ENCODE measurements around the gene COBLL1. TPM values are rescaled to one million over a fixed set of nuclear protein-coding genes. Genes with fewer than 3 reads are reported as not detected.
"Not testable (repeated sequence)": the region's sequence is repeated elsewhere in the genome, so short reads cannot be mapped to it uniquely, and the experiment has no call there.

The COBLL1 gene
- total RNA-seq, 2 experiments from 2014 or later, result not detected

DNA sequence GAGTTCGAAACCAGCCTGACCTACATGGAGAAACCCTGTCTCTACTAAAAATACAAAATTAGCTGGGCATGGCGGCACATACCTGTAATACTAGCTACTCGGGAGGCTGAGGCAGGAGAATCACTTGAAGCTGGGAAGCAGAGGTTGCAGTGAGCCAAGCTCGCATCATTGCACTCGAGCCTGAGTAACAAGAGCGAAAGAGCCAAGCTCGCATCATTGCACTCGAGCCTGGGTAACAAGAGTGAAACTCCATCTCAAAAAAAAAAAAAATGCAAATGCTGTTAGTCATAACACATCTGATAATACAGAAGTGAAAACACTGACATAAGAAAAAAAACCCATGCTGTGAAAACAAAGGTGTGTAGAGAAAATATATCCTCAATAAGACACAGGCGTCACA is 80.4 kb downstream of the COBLL1 start:
- H3K36me3 Mint-ChIP-seq (ENCODE audit: low read depth); H3K4me1 Mint-ChIP-seq; H3K4me3 Mint-ChIP-seq; H3K27ac Mint-ChIP-seq; POLR2A ChIA-PET; CTCF ChIA-PET; H3K27me3 Mint-ChIP-seq; DNase-seq; H3K9me3 Mint-ChIP-seq: not testable (repeated sequence)

DNA sequence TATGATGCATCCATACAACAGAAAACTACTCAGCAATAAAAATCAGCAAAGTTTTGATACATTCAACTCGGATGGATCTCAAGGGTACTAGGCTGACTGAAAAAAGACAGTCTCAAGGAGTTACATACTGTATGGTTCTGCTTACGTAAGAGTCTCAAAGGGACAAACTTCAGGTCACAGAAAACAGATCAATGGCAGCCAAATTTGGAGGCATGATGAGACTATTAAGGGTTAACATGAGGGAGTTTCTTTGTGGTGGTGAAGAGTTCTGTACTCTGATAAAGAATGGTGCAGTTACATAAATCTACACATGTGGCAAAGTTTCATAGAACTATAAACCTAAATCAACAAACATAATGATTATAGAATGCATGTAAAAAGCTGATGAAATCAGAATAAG is 81.4 kb downstream of the COBLL1 start:
- Mint-ChIP-seq H3K36me3 (ENCODE audit: low read depth) (no peaks in the 10 kb centered on the region), H3K4me1 (no peaks in the 10 kb centered on the region), H3K4me3 (no peak overlapping the region), H3K9me3 (no peaks in the 10 kb centered on the region), H3K27me3 (no peaks in the 10 kb centered on the region), H3K27ac (no peak overlapping the region)
- DNase-seq, result no peak
- POLR2A ChIA-PET, result no interaction called here
- CTCF ChIA-PET, result no interaction called here

DNA sequence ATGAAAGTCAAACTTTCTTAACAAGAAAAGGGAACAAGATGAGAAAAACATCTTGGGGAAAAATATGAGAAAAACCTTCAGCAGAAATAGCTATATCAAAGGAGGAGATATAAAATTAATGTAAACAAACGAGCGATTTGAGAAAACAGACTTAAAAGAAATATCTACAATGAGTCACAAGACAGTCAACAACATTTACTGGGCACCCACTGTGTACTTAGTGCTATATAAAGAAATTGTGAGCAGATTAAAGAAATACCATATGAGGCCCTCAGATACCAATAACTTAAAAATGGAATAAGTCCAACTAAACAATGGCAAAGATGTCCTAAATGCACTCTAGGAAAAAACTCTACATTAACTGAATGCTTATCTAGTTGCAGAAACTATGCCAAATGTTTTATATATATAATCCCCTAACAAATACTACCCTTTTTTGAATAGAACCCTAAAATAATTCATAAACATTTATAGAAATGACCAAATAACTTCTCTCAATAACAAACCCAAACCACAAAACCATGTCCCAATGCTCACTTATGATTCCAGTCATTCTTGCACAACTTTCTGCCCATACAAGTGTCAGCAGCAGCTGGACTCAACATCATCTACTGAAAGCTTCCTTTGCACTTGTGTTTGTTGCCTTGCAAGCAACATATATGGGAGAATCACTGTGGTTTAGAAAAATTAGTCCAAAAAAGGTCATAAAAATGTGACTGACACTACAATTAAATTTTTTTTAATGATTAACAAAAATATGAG is 83.5 kb downstream of the COBLL1 start:
- DNase-seq, result no peak
- no peaks in the 10 kb centered on the region for H3K36me3 Mint-ChIP-seq (ENCODE audit: low read depth)
- ChIA-PET CTCF (no interaction called here), POLR2A (no interaction called here)
- no peaks in the 10 kb centered on the region for H3K4me1 Mint-ChIP-seq
- H3K4me3 Mint-ChIP-seq, result no peak overlapping the region
- no peak overlapping the region for H3K27ac Mint-ChIP-seq
- no peaks in the 10 kb centered on the region for H3K9me3 Mint-ChIP-seq
- H3K27me3 Mint-ChIP-seq, result no peaks in the 10 kb centered on the region

DNA sequence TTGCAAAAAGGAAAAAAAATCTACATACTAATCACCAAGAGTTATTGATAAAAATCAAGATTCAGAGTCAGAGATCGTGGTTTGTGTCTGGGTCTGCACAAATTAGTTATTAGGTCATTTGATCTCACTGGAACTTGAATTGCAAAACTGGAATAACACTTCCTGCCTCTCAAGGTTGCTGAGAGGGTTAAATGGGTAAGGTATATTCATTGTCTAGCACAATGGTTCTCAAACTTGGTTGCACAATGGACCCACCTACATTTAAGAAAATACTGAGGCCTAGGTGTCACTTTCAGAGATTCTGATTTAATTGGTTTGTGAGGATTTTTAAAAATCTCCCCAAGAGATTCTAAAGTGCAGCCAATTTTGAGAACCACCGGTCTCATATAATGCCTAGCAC is 84.8 kb downstream of the COBLL1 start:
- POLR2A ChIA-PET, result no interaction called here
- no peak overlapping the region for H3K4me3 Mint-ChIP-seq
- no peak overlapping the region for H3K27ac Mint-ChIP-seq
- DNase-seq, result no peak
- H3K36me3 Mint-ChIP-seq (ENCODE audit: low read depth), result no peaks in the 10 kb centered on the region
- CTCF ChIA-PET, result no interaction called here
- no peaks in the 10 kb centered on the region for H3K4me1 Mint-ChIP-seq
- H3K27me3 Mint-ChIP-seq, result no peaks in the 10 kb centered on the region
- no peaks in the 10 kb centered on the region for H3K9me3 Mint-ChIP-seq

DNA sequence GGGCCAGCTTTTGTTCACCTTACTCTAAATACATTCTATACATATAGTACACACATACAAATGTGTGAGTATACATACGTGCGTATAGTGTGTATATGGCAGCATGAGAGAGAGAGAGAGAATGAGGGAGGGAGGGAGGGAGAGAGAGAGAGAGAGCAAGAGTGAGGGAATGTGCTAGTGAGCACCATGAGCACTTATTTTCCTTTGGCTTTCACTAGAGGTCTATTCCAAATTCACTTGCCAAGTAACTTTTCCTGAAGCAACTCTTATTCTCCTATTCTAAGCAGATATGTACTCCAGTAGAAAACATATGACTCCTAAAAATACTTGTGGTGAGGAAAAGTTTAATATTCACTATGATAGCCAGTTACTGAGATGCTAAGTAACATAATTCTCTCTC is 85.7 kb downstream of the COBLL1 start:
- H3K36me3 Mint-ChIP-seq (ENCODE audit: low read depth), result no peaks in the 10 kb centered on the region
- POLR2A ChIA-PET, result no interaction called here
- H3K4me3 Mint-ChIP-seq, result no peak overlapping the region
- no peaks in the 10 kb centered on the region for H3K4me1 Mint-ChIP-seq
- no peaks in the 10 kb centered on the region for H3K9me3 Mint-ChIP-seq
- no peak for DNase-seq
- CTCF ChIA-PET, result no interaction called here
- no peaks in the 10 kb centered on the region for H3K27me3 Mint-ChIP-seq
- H3K27ac Mint-ChIP-seq, result no peak overlapping the region

DNA sequence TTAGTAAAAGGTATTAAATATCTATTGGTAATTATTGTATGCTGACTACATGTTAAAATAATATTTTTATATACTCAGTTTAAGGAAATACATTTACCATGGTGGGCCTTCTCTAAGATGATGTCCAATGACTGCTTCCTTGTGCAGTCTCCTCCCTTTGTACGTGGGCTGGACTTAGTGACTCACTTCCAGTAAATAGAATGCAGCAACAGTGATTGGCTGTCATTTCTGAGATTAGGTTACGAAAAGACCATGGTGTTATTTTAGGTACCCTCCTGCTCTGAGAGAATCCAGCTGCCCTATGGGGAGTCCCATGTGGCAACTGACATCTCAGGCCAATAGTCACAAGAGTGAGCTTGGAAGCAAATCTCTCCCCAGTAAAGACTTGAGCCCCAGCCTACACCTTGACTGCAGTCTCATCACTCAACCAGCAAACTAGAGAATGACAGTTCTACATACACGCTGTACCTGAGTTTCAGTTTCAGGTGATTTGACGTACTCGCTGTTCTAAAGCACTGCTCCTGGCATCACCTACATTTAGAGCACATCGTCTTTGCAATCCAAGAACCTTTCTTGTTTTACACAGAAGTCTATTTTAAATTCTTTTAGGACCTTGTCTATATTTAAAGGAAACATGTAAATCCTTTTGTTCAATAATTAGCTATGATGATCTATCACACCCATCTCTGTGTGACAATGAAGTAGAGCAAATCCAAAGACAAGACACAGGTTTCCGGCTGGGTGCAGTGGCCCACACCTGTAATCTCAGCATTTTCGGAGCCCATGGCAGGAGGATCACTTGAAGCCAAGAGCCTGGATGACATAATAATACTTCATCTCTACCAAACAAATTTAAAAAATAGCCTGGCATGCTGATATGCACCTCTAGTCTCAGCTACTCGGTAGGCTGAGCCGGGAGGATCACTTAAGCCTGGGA is 87.2 kb downstream of the COBLL1 start:
- H3K4me3 Mint-ChIP-seq, result no peak overlapping the region

DNA sequence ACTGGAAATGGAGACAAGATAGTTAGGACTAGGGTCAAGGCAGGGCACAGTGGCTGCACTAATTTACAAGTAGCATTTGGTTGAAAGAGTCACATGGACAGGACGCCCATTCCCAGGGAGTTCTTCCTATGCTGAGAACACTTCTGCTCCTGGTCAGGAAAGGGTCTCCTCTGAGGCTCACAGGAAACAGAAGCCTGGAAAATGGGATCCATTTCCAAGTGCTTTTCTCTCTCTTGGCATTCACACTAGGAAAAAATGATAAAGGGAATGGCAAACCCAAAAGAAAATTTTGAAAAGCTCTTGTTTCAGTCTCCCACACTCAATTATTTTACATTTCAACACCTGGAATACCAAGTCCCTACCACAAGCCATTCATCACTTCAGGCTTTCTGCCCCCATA is 88.7 kb downstream of the COBLL1 start:
- no peaks in the 10 kb centered on the region for H3K36me3 Mint-ChIP-seq (ENCODE audit: low read depth)
- CTCF ChIA-PET, result interaction anchor here (0.6 kb wide), 1 partner anchor 304 kb away, joined by 3 read pairs; no protein-coding TSS in a partner anchor
- no peak overlapping the region for H3K4me3 Mint-ChIP-seq
- H3K9me3 Mint-ChIP-seq, result no peaks in the 10 kb centered on the region
- H3K27me3 Mint-ChIP-seq, result peaks cover 2% of the 10 kb centered on the region
- H3K4me1 Mint-ChIP-seq, result no peaks in the 10 kb centered on the region
- DNase-seq, result no peak
- POLR2A ChIA-PET, result no interaction called here
- H3K27ac Mint-ChIP-seq, result no peak overlapping the region

More for the DNA sequence above, 87.2 kb downstream of the COBLL1 start:
- Mint-ChIP-seq H3K4me1 (no peaks in the 10 kb centered on the region), H3K9me3 (no peaks in the 10 kb centered on the region), H3K36me3 (ENCODE audit: low read depth) (no peaks in the 10 kb centered on the region), H3K27me3 (peaks cover 2% of the 10 kb centered on the region), H3K27ac (no peak overlapping the region)
- ChIA-PET POLR2A (interaction anchor here (0.6 kb wide), 1 partner anchor 451 kb away, joined by 5 read pairs; no protein-coding TSS in a partner anchor), CTCF (no interaction called here)
- DNase-seq, result no peak

DNA sequence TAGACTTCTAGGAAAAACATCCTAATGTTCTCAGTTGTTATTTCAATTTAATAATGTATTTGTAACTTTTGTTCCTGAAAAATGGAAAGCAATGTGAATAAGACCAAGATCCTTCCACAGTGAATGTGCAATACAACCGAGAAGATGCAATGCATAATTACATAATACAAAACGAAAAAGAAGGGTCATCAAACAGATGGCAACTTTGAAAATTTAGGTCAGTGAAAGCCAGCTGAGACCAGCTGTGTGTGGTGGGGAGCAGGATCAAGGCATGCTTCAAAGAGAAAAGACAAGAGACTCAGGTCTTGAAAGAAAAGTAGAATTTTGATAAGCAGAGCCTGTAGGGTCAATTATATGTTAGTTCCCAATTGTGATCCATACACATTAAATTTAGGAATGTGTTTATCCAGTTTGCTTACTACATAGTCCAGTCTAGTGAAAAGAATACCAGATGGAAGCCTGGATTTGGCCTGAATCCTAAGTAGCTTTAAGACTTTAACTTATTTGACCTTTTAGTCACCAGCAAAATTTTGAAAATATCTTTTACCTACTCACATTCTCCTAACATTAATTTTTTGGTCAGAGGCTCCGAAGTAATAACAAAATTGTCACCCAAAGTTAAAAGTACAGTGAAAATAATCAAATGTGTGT is 93.7 kb downstream of the COBLL1 start:
- CTCF ChIA-PET, result no interaction called here
- no peak for DNase-seq
- no peaks in the 10 kb centered on the region for H3K9me3 Mint-ChIP-seq
- H3K4me3 Mint-ChIP-seq, result no peak overlapping the region
- no peak overlapping the region for H3K27ac Mint-ChIP-seq
- H3K36me3 Mint-ChIP-seq (ENCODE audit: low read depth), result no peaks in the 10 kb centered on the region
- H3K27me3 Mint-ChIP-seq, result peaks cover 2% of the 10 kb centered on the region
- POLR2A ChIA-PET, result no interaction called here
- H3K4me1 Mint-ChIP-seq, result no peaks in the 10 kb centered on the region

DNA sequence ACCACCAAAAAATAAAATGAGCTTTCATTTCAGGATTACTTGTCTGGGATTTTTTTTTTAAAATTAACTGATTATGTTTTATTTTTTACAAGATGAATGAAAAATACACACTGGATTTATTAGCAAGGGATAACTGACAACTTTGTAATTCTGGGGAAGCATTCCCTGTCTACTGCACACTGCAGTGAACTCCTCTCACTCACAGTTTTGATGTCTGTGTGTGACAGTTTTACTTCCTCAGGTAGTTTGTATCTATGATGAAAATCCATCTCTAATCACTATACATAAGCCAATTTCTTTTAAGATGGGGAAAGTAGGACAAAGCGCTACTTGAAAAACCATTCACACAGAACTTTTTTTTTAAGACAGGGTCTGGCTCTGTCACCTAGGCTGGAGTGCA is 94.5 kb downstream of the COBLL1 start:
- no peak overlapping the region for H3K4me3 Mint-ChIP-seq
- no peaks in the 10 kb centered on the region for H3K36me3 Mint-ChIP-seq (ENCODE audit: low read depth)
- POLR2A ChIA-PET, result no interaction called here
- H3K27me3 Mint-ChIP-seq, result peaks cover 3% of the 10 kb centered on the region
- CTCF ChIA-PET, result interaction anchor here (0.7 kb wide), 1 partner anchor 46 kb away, joined by 3 read pairs; no protein-coding TSS in a partner anchor
- no peak for DNase-seq
- H3K4me1 Mint-ChIP-seq, result no peaks in the 10 kb centered on the region
- H3K27ac Mint-ChIP-seq, result no peak overlapping the region
- no peaks in the 10 kb centered on the region for H3K9me3 Mint-ChIP-seq

DNA sequence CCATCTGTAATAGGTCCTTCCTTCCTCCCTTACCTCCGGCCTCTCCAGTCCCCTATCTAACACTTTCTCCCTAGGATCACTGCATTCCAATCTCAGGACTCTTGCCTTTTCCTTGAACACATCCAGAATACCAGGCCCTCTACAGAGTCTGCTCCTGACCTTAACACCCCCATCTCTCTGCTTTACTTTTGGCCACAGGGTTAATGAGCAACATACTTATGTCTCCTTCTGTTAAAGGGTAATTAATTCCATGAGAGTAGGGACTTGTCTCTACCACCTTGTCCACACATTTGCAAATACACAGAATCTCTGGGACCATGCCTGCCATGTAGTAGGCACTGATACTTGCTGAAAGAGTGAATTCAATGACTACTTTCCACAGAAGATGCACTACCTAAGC is 94.9 kb downstream of the COBLL1 start:
- no peak for DNase-seq
- CTCF ChIA-PET, result interaction anchor here (0.7 kb wide), 1 partner anchor 46 kb away, joined by 3 read pairs; no protein-coding TSS in a partner anchor
- Mint-ChIP-seq H3K36me3 (ENCODE audit: low read depth) (no peaks in the 10 kb centered on the region), H3K27me3 (peaks cover 7% of the 10 kb centered on the region), H3K9me3 (no peaks in the 10 kb centered on the region), H3K4me3 (no peak overlapping the region), H3K4me1 (no peaks in the 10 kb centered on the region), H3K27ac (no peak overlapping the region)
- POLR2A ChIA-PET, result no interaction called here

DNA sequence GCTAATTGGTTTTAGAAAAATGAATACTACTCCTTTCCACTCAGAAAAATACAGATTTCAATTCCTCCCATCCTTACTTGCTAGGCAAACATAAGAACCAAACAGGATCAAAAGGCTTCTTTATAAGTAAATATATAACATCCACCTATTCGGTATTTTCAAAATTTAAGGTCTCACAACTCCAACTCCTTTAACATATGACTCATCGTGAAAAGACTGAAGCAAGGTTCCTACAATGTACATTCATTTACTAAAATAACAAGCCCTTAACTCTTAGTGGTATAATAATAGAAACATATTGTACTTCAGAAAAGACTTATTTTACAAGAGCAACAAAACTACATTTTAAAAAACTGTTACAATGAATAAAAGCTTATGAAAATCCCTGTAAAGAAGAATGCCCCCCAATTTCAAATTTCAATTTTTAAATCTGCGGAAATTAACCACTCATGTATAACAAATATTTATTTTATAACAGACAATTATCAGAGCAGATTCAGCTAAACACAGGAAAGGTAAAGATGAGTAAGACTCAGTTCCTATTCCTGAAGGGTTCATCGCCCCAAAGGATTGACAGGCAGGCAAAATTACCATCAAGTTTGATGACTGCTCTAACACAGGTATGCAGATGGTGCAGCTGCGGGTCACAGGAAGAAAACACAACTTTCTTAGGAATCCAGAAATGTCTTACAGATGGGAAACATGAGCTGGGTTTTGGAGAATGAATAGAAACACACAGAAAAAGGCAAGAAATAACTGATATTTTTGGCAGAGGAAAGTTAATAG is 96.4 kb downstream of the COBLL1 start:
- ChIA-PET CTCF (interaction anchor here (0.7 kb wide), 1 partner anchor 10 kb away, joined by 3 read pairs; no protein-coding TSS in a partner anchor), POLR2A (no interaction called here)
- H3K4me3 Mint-ChIP-seq, result no peak overlapping the region
- no peak overlapping the region for H3K27ac Mint-ChIP-seq
- H3K36me3 Mint-ChIP-seq (ENCODE audit: low read depth), result no peaks in the 10 kb centered on the region
- no peak for DNase-seq
- H3K4me1 Mint-ChIP-seq, result no peaks in the 10 kb centered on the region
- H3K27me3 Mint-ChIP-seq, result peaks cover 15% of the 10 kb centered on the region
- no peaks in the 10 kb centered on the region for H3K9me3 Mint-ChIP-seq

DNA sequence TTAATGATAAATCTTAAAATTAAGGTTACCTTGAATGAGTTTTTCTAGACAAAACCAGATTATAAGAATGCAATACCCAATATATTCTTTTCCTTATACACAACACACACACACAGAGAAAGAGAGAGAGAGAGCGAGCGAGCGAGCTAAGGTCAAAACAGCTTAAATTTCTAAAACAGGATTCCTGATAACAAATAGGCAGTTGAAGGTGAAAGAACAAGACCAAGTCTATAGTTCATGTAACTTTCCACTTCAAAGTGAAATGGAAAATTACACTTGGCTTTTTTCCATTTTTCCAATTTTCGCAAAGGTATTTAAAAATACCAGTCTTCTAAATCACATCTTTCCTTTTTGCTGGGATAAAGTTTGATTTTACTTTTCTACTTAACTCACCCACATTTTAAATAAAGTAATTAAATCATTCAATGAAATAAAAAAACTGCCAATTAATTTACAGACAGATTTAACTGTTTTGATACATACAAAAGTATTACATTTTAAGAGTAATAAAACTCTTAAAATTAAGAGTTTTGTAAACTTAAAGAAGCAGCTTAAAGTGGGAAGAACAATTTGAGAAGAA is 98.8 kb downstream of the COBLL1 start:
- ChIA-PET POLR2A (no interaction called here), CTCF (no interaction called here)
- peaks cover 21% of the 10 kb centered on the region for H3K27me3 Mint-ChIP-seq
- H3K36me3 Mint-ChIP-seq (ENCODE audit: low read depth), result no peaks in the 10 kb centered on the region
- DNase-seq, result no peak
- no peak overlapping the region for H3K27ac Mint-ChIP-seq
- no peak overlapping the region for H3K4me3 Mint-ChIP-seq
- no peaks in the 10 kb centered on the region for H3K4me1 Mint-ChIP-seq
- no peaks in the 10 kb centered on the region for H3K9me3 Mint-ChIP-seq

Data from activated CD4-positive, alpha-beta T cell treated with anti-CD3 and anti-CD28 coated beads, Interleukin-2, amount 10 ng/mL, durations not matched to agents 7 days and 5 days (primary cell).